HG02642 (cell line): Measurements from ENCODE around the gene PRR15L.
A peak's percentile ranks its signal among the peaks of the same experiment; 100 is the strongest.

Source experiments
- ATAC-seq: cut with Tn5 transposase; IDR thresholded peaks from one replicate; pipeline ENCODE4 v1.9.1; 2021; ENCODE audit warnings: mild to moderate bottlenecking; ENCODE audit not compliant: unreplicated experiment, poor library complexity

Gene PRR15L

DNA sequence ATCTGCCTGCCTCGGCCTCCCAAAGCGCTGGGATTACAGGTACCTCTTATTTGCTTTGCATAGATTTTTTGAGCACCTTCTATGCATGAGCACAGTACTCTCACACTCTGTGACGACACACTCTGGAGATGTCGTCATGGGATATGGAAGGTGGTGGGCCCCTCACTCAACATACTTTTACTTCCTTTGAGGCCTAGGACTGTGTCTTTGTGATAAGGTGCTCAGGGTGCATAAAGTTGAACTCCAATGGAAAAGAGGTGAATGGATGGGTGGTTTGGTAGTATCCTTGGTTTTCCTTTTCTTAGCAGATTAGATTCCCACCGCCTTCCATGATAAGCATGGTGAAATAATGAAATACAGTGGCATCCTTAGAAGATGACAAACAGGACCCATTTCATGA lies 7.2 kb upstream of the PRR15L start:
- ATAC-seq = no peak

DNA sequence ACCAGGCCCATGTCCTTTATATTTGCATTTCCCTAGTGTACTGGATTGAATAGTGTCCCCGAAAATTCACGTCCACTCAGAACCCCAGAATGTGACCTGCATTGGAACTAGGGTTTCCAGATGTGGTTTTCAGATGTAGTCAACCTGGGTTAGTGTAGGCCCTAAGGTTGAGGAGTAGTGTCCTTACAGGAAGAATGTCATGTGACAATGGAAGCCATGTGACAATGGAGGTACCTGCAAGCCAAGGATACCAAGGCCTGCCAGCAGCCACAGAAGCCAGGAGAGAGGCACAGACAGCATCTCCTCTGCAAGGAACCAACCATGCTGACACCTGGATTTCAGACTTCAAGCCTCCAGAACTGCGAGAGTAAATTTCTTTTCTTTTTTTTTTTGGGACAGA lies 5.2 kb upstream of the PRR15L start:
- ATAC-seq = no peak

- no peak for ATAC-seq
Measured at GRCh38 chr17:47961406-47961805, 3.7 kb upstream of the PRR15L start.

GRCh38 chr17:47959825-47960655 lies 2.4 kb upstream of the PRR15L start:
- ATAC-seq = no peak

DNA sequence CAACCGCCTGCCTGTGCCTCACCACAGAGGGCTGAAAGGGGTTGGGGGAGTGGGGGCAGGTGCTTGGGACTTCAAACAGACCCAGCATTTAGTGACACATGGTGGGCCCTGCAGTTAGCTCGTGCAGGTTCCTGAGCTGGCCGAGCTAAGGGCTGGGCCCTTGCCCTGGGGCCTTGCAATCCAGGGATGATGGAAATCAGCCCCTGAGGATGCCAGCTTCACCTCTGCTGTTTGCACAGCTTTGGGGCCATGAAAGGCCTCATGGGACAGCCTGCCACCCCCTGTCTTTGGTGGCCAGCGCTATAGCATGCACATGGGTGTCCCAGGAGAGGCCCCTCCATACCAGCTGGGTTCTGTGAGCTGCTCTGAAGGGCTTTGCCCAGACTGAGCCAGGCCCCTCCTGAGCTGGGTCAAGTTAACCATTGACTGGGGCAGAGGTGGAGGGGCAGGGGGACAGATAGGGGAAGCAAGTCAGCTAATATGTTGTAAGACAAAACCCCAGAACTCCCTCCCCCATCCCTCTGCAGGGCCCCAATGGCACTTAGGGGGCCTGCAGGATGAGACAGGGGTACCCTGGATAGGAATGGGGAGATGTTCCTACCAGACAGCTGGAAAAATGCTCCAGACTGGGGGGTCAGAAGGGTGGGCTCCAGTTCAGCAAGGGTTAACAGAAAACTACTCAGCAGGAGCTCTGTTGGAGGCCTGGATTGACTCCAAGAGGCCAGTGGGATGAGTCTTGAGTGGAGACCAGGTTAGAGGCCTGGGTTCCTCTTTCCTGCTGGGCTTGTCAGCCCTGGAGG lies 692 bp downstream of the PRR15L start:
- no peak for ATAC-seq

- ATAC-seq = no peak
Measured at GRCh38 chr17:47955497-47956461, 1.9 kb downstream of the PRR15L start.

GRCh38 chr17:47953909-47954308 lies 3.8 kb downstream of the PRR15L start:
- ATAC-seq = no peak

DNA sequence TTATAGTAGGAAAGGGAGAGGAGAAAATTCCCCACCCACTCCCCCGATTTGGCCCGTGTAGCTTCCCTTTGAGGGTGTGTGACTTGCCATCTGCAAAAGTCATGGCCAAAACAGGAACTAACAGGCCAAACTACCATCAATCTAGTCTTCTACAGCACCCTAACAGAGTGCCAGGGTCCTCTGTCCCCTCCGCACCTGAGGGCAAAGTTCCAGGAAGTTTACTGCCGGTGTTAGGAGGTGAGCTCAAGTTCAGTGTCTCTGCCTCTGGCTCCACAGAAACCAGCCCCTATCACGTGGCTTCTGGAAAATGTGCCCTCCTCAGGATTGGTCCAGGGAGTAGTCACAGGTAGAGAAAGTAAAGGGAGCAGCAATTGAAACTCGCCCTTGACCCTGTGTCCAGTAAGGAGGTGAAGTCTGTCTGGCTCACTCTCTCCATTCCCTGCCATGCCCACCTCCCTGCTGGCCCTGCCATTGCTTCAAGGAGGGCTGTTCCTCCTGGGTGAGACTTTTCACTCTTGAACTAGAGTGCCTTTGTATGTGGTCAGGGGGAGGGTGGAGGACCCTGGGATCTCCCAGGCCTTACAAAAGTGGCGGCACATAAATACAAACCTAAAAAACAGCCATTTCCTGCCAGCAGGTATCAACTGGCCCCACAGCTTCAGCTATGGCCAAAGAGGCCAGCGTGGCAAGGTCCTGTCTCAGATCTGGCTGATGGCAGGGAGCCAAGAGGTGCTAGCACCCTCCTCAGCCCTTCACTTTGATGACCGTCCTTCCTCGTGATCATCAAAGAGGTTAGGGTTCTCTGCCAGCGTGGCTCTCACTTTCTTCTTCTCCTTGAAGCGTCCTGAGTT lies 5.3 kb downstream of the PRR15L start:
- no peak for ATAC-seq

- ATAC-seq = no peak
Measured at GRCh38 chr17:47950448-47950847, 7.2 kb downstream of the PRR15L start.

- ATAC-seq = peak; percentile 23
Measured at GRCh38 chr17:47949946-47950345, 7.7 kb downstream of the PRR15L start.

GRCh38 chr17:47949197-47949759 lies 8.4 kb downstream of the PRR15L start:
- ATAC-seq = peak; percentile 68

DNA sequence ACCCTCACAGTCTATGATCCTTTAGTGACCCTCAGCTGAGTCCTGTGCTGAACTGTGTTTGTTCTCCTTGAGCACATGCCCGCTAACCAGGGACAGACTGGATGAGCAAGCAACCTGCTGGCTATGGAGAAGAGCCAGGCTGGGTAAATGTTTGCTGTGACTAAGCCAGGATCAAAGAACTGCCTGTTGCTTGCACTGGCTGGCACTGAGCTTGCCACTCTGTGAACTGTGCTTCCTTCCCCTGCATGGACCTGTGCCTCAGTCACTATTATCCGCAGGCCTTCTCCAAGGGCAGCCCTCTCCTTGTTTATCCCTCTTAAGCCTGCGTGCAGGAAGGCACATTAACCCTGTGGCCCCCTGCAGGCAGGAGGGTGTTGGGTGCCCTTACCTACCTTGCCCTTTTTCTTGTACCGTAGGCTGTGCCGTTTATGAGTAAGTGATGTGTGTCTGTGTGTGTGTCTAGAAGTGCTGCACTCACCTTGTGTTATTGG lies 8.9 kb downstream of the PRR15L start:
- no peak for ATAC-seq

GRCh38 chr17:47946929-47947397 lies 10.7 kb downstream of the PRR15L start:
- peak; percentile 50 for ATAC-seq

GRCh38 chr17:47946516-47946915 lies 11.2 kb downstream of the PRR15L start:
- no peak for ATAC-seq

DNA sequence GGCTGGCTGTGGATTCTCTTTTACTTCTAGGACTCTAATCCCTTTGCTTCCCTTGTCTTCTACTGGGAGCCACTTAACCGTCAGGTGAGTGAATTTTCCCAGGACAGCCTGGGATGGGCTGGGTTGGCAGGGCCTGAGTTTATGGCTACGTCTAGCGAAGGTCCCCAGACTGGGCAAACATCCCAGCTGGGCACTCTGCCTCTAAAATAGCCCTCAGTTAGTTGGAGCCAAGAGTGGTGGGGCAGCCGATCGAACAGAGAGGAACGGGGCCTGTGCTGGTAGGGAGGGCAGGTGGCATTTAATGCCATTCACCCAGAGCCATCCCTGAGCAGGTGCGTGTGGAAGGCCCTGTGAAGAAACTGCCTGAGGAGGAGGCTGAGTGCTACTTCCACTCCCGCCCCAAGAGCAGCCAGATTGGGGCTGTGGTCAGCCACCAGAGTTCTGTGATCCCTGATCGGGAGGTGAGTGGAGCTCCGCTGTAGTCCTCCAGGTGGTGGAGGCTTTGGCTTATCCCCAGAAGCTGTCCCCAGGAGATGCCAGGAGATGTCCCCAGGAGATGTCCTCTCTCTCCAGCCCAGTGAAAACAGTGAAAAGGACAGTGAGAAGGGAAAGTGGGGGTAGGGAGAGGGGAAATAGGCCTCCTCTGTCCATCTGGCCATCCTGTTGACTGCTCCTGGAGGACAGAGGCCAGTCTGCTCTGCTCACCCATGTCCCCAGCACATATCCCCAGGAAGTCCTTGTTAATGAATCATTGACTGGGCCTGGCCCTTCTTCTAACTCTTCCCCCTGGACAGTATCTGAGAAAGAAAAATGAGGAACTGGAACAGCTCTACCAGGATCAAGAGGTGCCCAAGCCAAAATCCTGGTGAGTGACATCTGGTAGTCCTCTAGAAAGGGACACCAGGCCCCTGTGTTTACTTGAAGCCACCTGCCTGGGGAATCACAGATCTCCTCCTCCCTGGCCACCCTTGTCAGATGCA lies 11.9 kb downstream of the PRR15L start:
- no peak for ATAC-seq

GRCh38 chr17:47945080-47945479 lies 12.6 kb downstream of the PRR15L start:
- no peak for ATAC-seq

DNA sequence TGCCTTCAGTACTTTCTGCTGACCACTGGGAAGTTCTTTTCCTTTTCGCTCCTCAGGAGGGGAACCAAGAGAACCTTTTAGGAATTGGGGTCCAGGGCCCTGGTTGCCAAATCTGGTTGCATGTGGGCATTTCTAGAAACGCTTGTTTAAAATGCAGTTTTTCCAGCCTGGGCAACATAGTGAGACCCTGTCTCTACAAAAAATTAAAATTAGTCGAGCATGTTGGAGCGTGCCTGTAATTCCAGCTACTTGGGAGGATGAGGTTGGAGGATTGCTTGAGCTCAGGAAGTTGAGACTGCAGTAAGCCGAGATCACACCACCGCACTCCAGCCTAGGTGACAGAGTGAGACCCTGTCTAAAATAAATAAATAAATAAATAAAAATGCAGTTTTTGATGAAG lies 15.1 kb downstream of the PRR15L start:
- no peak for ATAC-seq

DNA sequence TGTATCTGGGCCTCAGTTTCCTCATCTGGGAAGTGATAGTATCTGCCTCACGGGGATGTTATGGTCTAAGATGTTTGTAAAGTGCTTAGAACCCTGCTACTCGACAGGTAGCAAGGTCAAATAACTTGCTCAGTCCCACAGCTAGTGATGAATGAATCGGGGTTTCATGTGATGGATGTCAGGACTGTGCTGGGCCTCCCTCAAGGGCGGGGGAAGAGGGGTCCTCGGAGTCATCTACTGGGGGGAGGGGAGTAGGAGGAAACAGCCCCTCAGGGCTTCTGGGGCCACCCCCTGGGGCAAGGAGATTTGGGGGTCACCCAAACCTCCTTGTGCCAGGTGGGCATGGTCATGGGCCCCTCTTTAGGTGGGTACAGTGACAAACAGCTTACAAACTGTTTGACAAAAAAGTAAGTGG lies 15.6 kb downstream of the PRR15L start:
- no peak for ATAC-seq
